ENCODE results near the gene POP7.
"Not testable (repeated sequence)": the region's sequence is repeated elsewhere in the genome, so short reads cannot be mapped to it uniquely, and the experiment has no call there.

Gene POP7

GRCh38 chr7:100721505-100721812 is 15.5 kb downstream of the POP7 start:
- no peak overlapping the region for H3K4me3 ChIP-seq (ENCODE audit: low read depth, low read length)

GRCh38 chr7:100722480-100723212 is 16.7 kb downstream of the POP7 start:
- H3K4me3 ChIP-seq (ENCODE audit: low read depth, low read length), result no peak overlapping the region

- H3K4me3 ChIP-seq (ENCODE audit: low read depth, low read length), result no peak overlapping the region
These were observed 17.9 kb downstream of the POP7 start for GRCh38 chr7:100723732-100724275.

GRCh38 chr7:100724364-100724763 is 18.4 kb downstream of the POP7 start:
- not testable (repeated sequence) for H3K4me3 ChIP-seq (ENCODE audit: low read depth, low read length)

- H3K4me3 ChIP-seq (ENCODE audit: low read depth, low read length), result no peak overlapping the region
These were observed 21.3 kb downstream of the POP7 start for GRCh38 chr7:100726996-100727761.

GRCh38 chr7:100728196-100728595 is 22.3 kb downstream of the POP7 start:
- H3K4me3 ChIP-seq (ENCODE audit: low read depth, low read length), result no peak overlapping the region

- no peak overlapping the region for H3K4me3 ChIP-seq (ENCODE audit: low read depth, low read length)
These were observed 24.3 kb downstream of the POP7 start for GRCh38 chr7:100730136-100730800.

GRCh38 chr7:100731937-100732636 is 26.2 kb downstream of the POP7 start:
- no peak overlapping the region for H3K4me3 ChIP-seq (ENCODE audit: low read depth, low read length)

- no peak overlapping the region for H3K4me3 ChIP-seq (ENCODE audit: low read depth, low read length)
These were observed 29.8 kb downstream of the POP7 start for GRCh38 chr7:100735730-100736129.

GRCh38 chr7:100736671-100737070 is 30.8 kb downstream of the POP7 start:
- no peak overlapping the region for H3K4me3 ChIP-seq (ENCODE audit: low read depth, low read length)

GRCh38 chr7:100739934-100740333 is 34.0 kb downstream of the POP7 start:
- no peak overlapping the region for H3K4me3 ChIP-seq (ENCODE audit: low read depth, low read length)

- H3K4me3 ChIP-seq (ENCODE audit: low read depth, low read length), result no peak overlapping the region
These were observed 38.7 kb downstream of the POP7 start for GRCh38 chr7:100744605-100745004.

GRCh38 chr7:100745184-100745583 is 39.3 kb downstream of the POP7 start:
- no peak overlapping the region for H3K4me3 ChIP-seq (ENCODE audit: low read depth, low read length)

GRCh38 chr7:100752994-100753393 is 47.1 kb downstream of the POP7 start:
- no peak overlapping the region for H3K4me3 ChIP-seq (ENCODE audit: low read depth, low read length)

- H3K4me3 ChIP-seq (ENCODE audit: low read depth, low read length), result no peak overlapping the region
These were observed 47.8 kb downstream of the POP7 start for GRCh38 chr7:100753750-100754149.

All from iPS-11a (cell line).